Measurements from ENCODE around the gene PIP4K2A. TPM values are rescaled to one million over a fixed set of nuclear protein-coding genes. Genes with fewer than 3 reads are reported as not detected.
"Not testable (repeated sequence)": the region's sequence is repeated elsewhere in the genome, so short reads cannot be mapped to it uniquely, and the experiment has no call there.

The PIP4K2A gene
- total RNA-seq, 1 donor from 2014 or later: 37.6 TPM

GRCh38 chr10:22723783-22724182 lies 9.4 kb upstream of the PIP4K2A start:
- Mint-ChIP-seq H3K9me3 (no peaks in the 10 kb centered on the region), H3K27me3 (ENCODE audit: low read depth) (no peaks in the 10 kb centered on the region), H3K4me3 (no peak overlapping the region), H3K27ac (no peak overlapping the region), H3K36me3 (no peaks in the 10 kb centered on the region), H3K4me1 (no peaks in the 10 kb centered on the region)
- DNase-seq (ENCODE audit: low spot score in 2 of 2, unreplicated experiment in 2 of 2): no peak
- no peak for TF ChIP-seq CTCF (IDR thresholded peaks at IDR 0.05; ENCODE audit: unreplicated experiment)

DNA sequence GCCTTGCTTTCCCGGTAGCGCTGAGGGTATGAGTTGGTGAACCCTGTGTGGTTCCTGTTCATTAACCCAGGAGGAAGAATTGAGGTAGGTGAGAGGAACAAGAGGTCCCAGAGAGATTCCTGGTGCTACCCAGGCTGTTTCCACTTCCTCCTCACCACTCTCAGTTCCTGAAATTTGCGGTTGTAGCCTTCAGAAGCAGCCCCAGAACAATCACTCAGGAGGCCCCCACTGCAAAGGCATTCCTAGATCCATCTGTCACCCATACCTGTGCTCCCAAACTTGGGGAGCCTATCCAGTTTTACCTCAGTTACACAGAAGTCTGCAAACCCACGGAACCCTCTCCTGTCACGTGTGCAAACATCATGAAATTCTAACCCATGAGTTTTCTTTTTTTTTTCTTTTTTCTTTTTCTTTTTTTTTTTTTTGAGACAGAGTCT lies 9.0 kb upstream of the PIP4K2A start:
- H3K36me3 Mint-ChIP-seq: no peaks in the 10 kb centered on the region
- no peaks in the 10 kb centered on the region for H3K27me3 Mint-ChIP-seq (ENCODE audit: low read depth)
- H3K27ac Mint-ChIP-seq: no peak overlapping the region
- no peaks in the 10 kb centered on the region for H3K4me1 Mint-ChIP-seq
- H3K4me3 Mint-ChIP-seq: no peak overlapping the region
- DNase-seq (ENCODE audit: low spot score in 2 of 2, unreplicated experiment in 2 of 2): no peak
- no peak for TF ChIP-seq CTCF (IDR thresholded peaks at IDR 0.05; ENCODE audit: unreplicated experiment)
- no peaks in the 10 kb centered on the region for H3K9me3 Mint-ChIP-seq

GRCh38 chr10:22722626-22723169 lies 8.3 kb upstream of the PIP4K2A start:
- Mint-ChIP-seq H3K36me3 (no peaks in the 10 kb centered on the region), H3K4me3 (no peak overlapping the region), H3K27ac (no peak overlapping the region)

GRCh38 chr10:22720667-22721066 lies 6.3 kb upstream of the PIP4K2A start:
- Mint-ChIP-seq H3K4me1 (no peaks in the 10 kb centered on the region), H3K4me3 (no peak overlapping the region), H3K9me3 (no peaks in the 10 kb centered on the region), H3K27me3 (ENCODE audit: low read depth) (no peaks in the 10 kb centered on the region), H3K36me3 (no peaks in the 10 kb centered on the region), H3K27ac (no peak overlapping the region)
- DNase-seq (ENCODE audit: low spot score in 2 of 2, unreplicated experiment in 2 of 2): no peak
- TF ChIP-seq CTCF (IDR thresholded peaks at IDR 0.05; ENCODE audit: unreplicated experiment): no peak

More at GRCh38 chr10:22722626-22723169, 8.3 kb upstream of the PIP4K2A start:
- H3K9me3 Mint-ChIP-seq: no peaks in the 10 kb centered on the region
- no peaks in the 10 kb centered on the region for H3K4me1 Mint-ChIP-seq
- DNase-seq (ENCODE audit: low spot score in 2 of 2, unreplicated experiment in 2 of 2): no peak
- H3K27me3 Mint-ChIP-seq (ENCODE audit: low read depth): no peaks in the 10 kb centered on the region
- no peak for TF ChIP-seq CTCF (IDR thresholded peaks at IDR 0.05; ENCODE audit: unreplicated experiment)

DNA sequence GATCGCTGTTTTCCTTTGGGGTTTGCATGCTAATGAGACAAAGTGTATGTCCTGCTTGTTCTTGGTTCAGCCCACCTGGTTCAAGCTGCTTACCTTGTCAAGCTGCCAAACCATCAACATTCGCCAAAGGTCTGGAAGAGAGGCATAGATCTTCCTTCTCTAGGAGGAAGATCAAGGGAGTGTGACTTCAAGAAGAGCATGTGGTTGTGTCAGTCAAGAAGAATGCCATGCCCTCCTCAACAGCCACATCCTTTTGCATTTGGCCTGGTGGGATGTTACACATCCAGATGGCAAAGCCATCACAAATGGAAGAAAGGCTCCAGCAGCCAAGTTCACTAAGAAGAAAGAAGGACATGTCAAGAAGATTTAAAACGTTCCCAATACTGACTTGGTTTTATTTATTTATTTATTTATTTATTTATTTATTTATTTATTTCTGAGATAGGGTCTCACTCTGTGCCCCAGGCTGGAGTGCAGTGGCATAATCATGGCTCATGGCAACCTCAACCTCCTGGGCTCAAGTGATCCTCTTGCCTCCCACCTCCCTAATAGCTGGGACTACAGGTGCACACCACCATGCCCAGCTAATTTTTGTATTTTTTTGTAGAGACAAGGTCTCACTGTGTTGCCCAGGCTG lies 5.1 kb upstream of the PIP4K2A start:
- Mint-ChIP-seq H3K27me3 (ENCODE audit: low read depth) (no peaks in the 10 kb centered on the region), H3K4me1 (no peaks in the 10 kb centered on the region), H3K9me3 (no peaks in the 10 kb centered on the region), H3K4me3 (no peak overlapping the region), H3K36me3 (no peaks in the 10 kb centered on the region), H3K27ac (no peak overlapping the region)
- no peak for DNase-seq (ENCODE audit: low spot score in 2 of 2, unreplicated experiment in 2 of 2)
- TF ChIP-seq CTCF (IDR thresholded peaks at IDR 0.05; ENCODE audit: unreplicated experiment): no peak

DNA sequence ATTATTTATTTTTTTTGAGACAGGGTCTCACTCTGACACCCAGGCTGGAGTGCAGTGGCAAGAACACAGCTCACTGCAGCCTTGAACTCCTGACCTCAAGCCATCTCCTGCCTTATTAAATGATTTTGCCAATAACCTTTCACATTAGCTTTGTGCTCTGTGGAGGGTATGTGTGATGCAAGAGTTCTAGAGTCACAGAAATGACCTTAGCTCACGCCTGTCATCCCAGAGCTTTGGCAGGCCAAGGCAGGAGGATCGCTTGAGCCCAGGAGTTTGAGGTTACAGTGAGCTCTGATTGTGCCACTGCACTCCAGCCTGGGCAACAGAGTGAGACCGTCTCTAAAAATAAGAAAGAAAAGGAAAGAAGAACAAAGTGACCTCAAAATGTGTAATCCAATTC lies 4.3 kb upstream of the PIP4K2A start:
- H3K27me3 Mint-ChIP-seq (ENCODE audit: low read depth); H3K36me3 Mint-ChIP-seq; H3K4me1 Mint-ChIP-seq; H3K27ac Mint-ChIP-seq; DNase-seq (ENCODE audit: low spot score in 2 of 2, unreplicated experiment in 2 of 2); H3K9me3 Mint-ChIP-seq; H3K4me3 Mint-ChIP-seq: not testable (repeated sequence)
